Retinal pigment epithelial cell (primary cell): Measurements from ENCODE around the gene PCSK5.

Experiments
- DNase-seq: peaks from one replicate; pipeline ENCODE4 v3.0.0-alpha.2; 2010; ENCODE audit warnings: low read depth
- H3K4me3 ChIP-seq: 2 replicates; pipeline ENCODE4 v1.5.1; 2011; ENCODE audit warnings: mild to moderate bottlenecking, low read length, control low read depth, moderate library complexity
- CTCF ChIP-seq: conservative IDR thresholded peaks from 2 replicates; pipeline ENCODE4 v1.5.1; 2011; ENCODE audit warnings: low read depth, low read length, control low read depth, inconsistent platforms

Gene PCSK5

GRCh38 chr9:75907923-75908322, 17.4 kb downstream of the PCSK5 start:
- no peak overlapping the region for H3K4me3 ChIP-seq
- no peak for DNase-seq
- TF ChIP-seq CTCF, result no peak

- no peak overlapping the region for H3K4me3 ChIP-seq
- no peak for DNase-seq
- no peak for TF ChIP-seq CTCF
These were observed 19.3 kb downstream of the PCSK5 start for GRCh38 chr9:75909776-75910175.

- no peak for TF ChIP-seq CTCF
- no peak overlapping the region for H3K4me3 ChIP-seq
- DNase-seq, result no peak
These were observed 20.3 kb downstream of the PCSK5 start for GRCh38 chr9:75910731-75911130.

GRCh38 chr9:75911390-75911789, 20.9 kb downstream of the PCSK5 start:
- H3K4me3 ChIP-seq, result no peak overlapping the region
- TF ChIP-seq CTCF, result no peak
- DNase-seq, result no peak

- no peak for DNase-seq
- TF ChIP-seq CTCF, result no peak
- H3K4me3 ChIP-seq, result no peak overlapping the region
These were observed 22.5 kb downstream of the PCSK5 start for GRCh38 chr9:75912951-75913350.

GRCh38 chr9:75914002-75914401, 23.5 kb downstream of the PCSK5 start:
- no peak for TF ChIP-seq CTCF

GRCh38 chr9:75914883-75915452, 24.5 kb downstream of the PCSK5 start:
- no peak for DNase-seq
- TF ChIP-seq CTCF, result no peak
- H3K4me3 ChIP-seq, result no peak overlapping the region

More at GRCh38 chr9:75914002-75914401, 23.5 kb downstream of the PCSK5 start:
- no peak for DNase-seq
- H3K4me3 ChIP-seq, result no peak overlapping the region
